Measurements from ENCODE around the gene S100A7A. TPM values are rescaled to one million over a fixed set of nuclear protein-coding genes. Genes with fewer than 3 reads are reported as not detected.
"Not testable (repeated sequence)": the region's sequence is repeated elsewhere in the genome, so short reads cannot be mapped to it uniquely, and the experiment has no call there.

The S100A7A gene
- total RNA-seq, 1 experiment from 2014 or later: not detected

DNA sequence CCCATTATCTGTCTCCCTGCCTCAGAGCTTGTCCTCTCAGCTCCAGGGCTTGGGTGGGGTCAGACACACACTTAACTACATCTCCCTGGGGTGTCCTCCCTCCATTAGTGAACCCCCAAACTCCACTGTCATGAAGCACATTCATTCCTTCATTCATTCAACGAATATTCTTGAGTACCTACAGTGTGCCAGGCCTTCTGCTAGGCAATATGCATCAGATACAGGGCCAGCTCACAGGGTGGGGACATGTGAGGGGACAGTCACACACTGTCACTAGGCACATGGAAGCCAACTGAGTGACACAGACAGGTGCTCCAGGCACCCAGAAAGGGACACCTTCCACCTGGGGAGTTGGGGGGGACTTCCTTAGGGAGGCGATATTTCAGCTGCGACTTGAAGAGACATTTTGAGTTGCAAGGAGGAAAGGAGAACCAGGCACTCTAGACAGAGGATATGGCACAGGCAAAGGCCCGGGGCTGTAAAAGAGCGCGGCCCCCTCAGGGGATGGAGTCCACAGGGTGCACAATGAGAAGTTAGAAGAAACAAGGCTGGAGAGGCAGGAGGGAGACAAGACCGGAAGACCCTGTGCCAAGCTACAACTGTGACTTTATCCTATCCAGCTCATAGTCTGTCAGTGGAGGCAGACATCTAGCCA, 16.8 kb upstream of the S100A7A start:
- no peak for DNase-seq (ENCODE audit: low read depth in 1 of 2, low spot score in 2 of 2)
- H3K4me1 ChIP-seq (replicated peaks): no peaks in the 10 kb centered on the region
- no peaks in the 10 kb centered on the region for H3K9me3 ChIP-seq (replicated peaks)
- no peak overlapping the region for H3K27ac ChIP-seq
- H3K36me3 ChIP-seq: no peaks in the 10 kb centered on the region
- peaks cover 42% of the 10 kb centered on the region for H3K27me3 ChIP-seq (replicated peaks)
- no peak overlapping the region for H3K4me3 ChIP-seq

DNA sequence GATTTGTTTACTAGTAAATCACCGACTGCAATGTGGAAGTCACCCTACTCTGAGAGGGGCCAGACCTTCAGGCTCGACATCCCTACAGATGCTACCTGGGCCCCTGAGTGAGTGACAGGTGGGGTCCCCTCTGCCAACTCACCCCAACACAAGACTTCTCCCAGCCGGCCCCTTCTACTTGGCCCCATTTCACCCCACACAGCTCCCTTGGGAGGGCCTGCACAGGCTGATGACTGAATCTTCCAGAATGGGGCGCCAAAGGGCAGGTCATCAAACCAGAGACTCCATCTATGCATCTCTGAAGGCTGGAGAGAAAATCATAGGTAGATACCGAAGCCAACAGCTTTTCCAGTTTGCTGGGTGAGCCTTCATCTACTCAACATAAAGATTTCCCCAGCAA, 16.1 kb upstream of the S100A7A start:
- Histone ChIP-seq H3K9me3 (replicated peaks) (no peaks in the 10 kb centered on the region), H3K36me3 (no peaks in the 10 kb centered on the region), H3K27ac (no peak overlapping the region), H3K4me3 (no peak overlapping the region), H3K27me3 (replicated peaks) (peaks cover 42% of the 10 kb centered on the region), H3K4me1 (replicated peaks) (no peaks in the 10 kb centered on the region)
- DNase-seq (ENCODE audit: low read depth in 1 of 2, low spot score in 2 of 2): no peak

DNA sequence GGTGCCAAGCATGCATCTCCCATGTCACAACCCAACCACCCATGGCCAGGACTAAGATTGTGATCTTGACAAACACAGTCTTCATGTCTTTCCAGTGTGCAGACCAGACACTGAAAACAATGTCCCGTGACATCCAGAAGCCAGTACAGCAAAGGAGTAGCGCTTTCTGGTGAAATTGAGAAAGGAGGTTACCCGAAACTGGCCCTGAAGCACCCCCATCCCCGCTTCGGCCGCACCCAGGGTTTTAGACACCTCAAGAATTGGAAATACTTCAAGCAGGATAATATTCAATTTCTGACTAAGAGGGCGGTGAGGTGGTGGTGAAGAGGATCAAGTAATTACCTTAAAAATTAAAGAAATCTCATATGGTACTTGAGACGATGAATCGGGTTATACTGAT, 14.9 kb upstream of the S100A7A start:
- H3K27ac ChIP-seq: no peak overlapping the region
- H3K27me3 ChIP-seq (replicated peaks): peaks cover 34% of the 10 kb centered on the region
- no peaks in the 10 kb centered on the region for H3K4me1 ChIP-seq (replicated peaks)
- no peak overlapping the region for H3K4me3 ChIP-seq
- DNase-seq (ENCODE audit: low read depth in 1 of 2, low spot score in 2 of 2): no peak
- H3K36me3 ChIP-seq: no peaks in the 10 kb centered on the region
- H3K9me3 ChIP-seq (replicated peaks): no peaks in the 10 kb centered on the region

DNA sequence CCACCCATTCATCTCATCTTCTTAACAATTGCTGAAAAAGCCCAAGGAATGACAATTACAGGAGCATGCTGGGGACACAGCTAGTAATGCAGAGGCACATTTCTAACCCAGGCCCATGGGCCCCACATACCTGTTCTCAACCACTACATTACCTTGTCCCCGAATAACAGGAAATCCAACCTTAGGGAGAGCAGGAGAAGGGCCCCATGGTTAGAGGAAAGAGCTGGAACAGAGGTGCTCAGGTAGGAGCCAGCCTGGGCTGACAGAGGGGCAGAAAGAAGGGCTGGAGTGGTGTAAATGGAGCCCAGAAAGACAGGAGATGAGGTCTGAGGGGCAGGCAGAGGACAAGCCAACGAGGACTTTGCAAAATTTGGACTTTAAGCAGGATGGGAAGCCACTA, 14.1 kb upstream of the S100A7A start:
- Histone ChIP-seq H3K27ac (no peak overlapping the region), H3K4me3 (no peak overlapping the region), H3K4me1 (replicated peaks) (no peaks in the 10 kb centered on the region), H3K36me3 (no peaks in the 10 kb centered on the region), H3K9me3 (replicated peaks) (no peaks in the 10 kb centered on the region), H3K27me3 (replicated peaks) (peaks cover 29% of the 10 kb centered on the region)
- DNase-seq (ENCODE audit: low read depth in 1 of 2, low spot score in 2 of 2): no peak

- Histone ChIP-seq H3K4me3 (no peak overlapping the region), H3K9me3 (replicated peaks) (no peaks in the 10 kb centered on the region), H3K4me1 (replicated peaks) (no peaks in the 10 kb centered on the region), H3K27me3 (replicated peaks) (peaks cover 25% of the 10 kb centered on the region), H3K27ac (no peak overlapping the region), H3K36me3 (no peaks in the 10 kb centered on the region)
- no peak for DNase-seq (ENCODE audit: low read depth in 1 of 2, low spot score in 2 of 2)
Measured at GRCh38 chr1:153403421-153404085, 12.8 kb upstream of the S100A7A start.

- no peak for DNase-seq (ENCODE audit: low read depth in 1 of 2, low spot score in 2 of 2)
- H3K4me1 ChIP-seq (replicated peaks): no peaks in the 10 kb centered on the region
- H3K4me3 ChIP-seq: no peak overlapping the region
- H3K27me3 ChIP-seq (replicated peaks): peaks cover 23% of the 10 kb centered on the region
- H3K27ac ChIP-seq: no peak overlapping the region
- no peaks in the 10 kb centered on the region for H3K36me3 ChIP-seq
- no peaks in the 10 kb centered on the region for H3K9me3 ChIP-seq (replicated peaks)
Measured at GRCh38 chr1:153404086-153404635, 12.2 kb upstream of the S100A7A start.

- H3K4me1 ChIP-seq (replicated peaks): no peaks in the 10 kb centered on the region
- DNase-seq (ENCODE audit: low read depth in 1 of 2, low spot score in 2 of 2): no peak
- no peak overlapping the region for H3K4me3 ChIP-seq
- no peaks in the 10 kb centered on the region for H3K9me3 ChIP-seq (replicated peaks)
- H3K36me3 ChIP-seq: no peaks in the 10 kb centered on the region
- H3K27me3 ChIP-seq (replicated peaks): peaks cover 20% of the 10 kb centered on the region
- no peak overlapping the region for H3K27ac ChIP-seq
Measured at GRCh38 chr1:153404768-153405167, 11.6 kb upstream of the S100A7A start.

GRCh38 chr1:153405825-153406599, 10.3 kb upstream of the S100A7A start:
- H3K27ac ChIP-seq; H3K4me1 ChIP-seq (replicated peaks); DNase-seq (ENCODE audit: low read depth in 1 of 2, low spot score in 2 of 2); H3K4me3 ChIP-seq; H3K9me3 ChIP-seq (replicated peaks); H3K27me3 ChIP-seq (replicated peaks); H3K36me3 ChIP-seq: not testable (repeated sequence)

DNA sequence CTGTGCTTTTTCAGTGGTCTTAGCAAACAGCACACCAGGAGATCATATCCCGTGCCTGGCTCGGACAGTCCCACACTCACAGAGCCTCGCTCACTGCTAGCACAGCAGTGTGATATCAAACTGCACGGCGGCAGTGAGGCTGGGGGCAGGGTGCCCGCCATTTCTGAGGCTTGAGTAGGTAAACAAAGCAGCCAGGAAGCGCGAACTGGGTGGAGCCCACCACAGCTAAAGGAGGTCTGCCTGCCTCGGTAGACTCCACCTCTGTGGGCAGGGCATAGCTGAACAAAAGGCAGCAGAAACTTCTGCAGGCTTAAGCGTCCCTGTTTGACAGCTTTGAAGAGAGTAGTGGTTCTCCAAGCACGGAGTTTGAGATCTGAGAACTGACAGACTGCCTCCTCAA, 9.0 kb upstream of the S100A7A start:
- not testable (repeated sequence) for H3K36me3 ChIP-seq; H3K27ac ChIP-seq; DNase-seq (ENCODE audit: low read depth in 1 of 2, low spot score in 2 of 2); H3K9me3 ChIP-seq (replicated peaks); H3K4me1 ChIP-seq (replicated peaks); H3K4me3 ChIP-seq; H3K27me3 ChIP-seq (replicated peaks)

GRCh38 chr1:153413961-153414360, 2.4 kb upstream of the S100A7A start:
- DNase-seq (ENCODE audit: low read depth in 1 of 2, low spot score in 2 of 2); H3K4me3 ChIP-seq; H3K36me3 ChIP-seq; H3K4me1 ChIP-seq (replicated peaks); H3K27ac ChIP-seq; H3K27me3 ChIP-seq (replicated peaks); H3K9me3 ChIP-seq (replicated peaks): not testable (repeated sequence)

GRCh38 chr1:153417136-153417888, 992 bp downstream of the S100A7A start:
- Histone ChIP-seq H3K27ac (no peak overlapping the region), H3K4me3 (no peak overlapping the region), H3K36me3 (no peaks in the 10 kb centered on the region), H3K4me1 (replicated peaks) (no peaks in the 10 kb centered on the region), H3K9me3 (replicated peaks) (no peaks in the 10 kb centered on the region), H3K27me3 (replicated peaks) (no peaks in the 10 kb centered on the region)
- peak in 1 of 2 experiments; percentile 9 for DNase-seq (ENCODE audit: low read depth in 1 of 2, low spot score in 2 of 2)

DNA sequence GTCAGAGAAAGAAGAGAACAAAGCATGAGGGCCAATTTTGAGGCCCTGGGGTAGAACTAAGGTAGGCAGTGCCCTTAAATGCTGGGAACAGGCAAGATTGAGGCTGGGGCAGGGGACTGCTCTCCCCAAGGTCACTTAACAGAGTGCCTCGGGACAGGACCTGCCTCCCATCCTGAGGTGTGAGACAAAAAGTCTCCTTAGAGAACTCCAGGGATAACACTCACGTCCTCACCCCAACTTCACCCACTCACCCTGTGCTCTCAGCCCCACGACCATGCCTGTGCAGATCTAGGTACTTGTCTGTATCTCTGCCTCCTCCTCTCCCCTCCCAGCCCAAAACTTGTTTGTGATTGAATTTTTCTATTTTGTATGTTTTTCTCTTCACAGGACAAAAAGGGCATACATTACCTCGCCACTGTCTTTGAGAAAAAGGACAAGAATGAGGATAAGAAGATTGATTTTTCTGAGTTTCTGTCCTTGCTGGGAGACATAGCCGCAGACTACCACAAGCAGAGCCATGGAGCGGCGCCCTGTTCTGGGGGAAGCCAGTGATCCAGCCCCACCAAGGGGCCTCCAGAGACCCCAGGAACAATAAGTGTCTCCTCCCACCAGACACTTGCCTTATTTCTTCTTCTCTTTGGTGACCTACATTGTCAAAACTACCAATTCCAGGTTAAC, 2.6 kb downstream of the S100A7A start:
- H3K4me1 ChIP-seq (replicated peaks); H3K9me3 ChIP-seq (replicated peaks); H3K27me3 ChIP-seq (replicated peaks); H3K27ac ChIP-seq; H3K4me3 ChIP-seq; H3K36me3 ChIP-seq: not testable (repeated sequence)
- DNase-seq (ENCODE audit: low read depth in 1 of 2, low spot score in 2 of 2): peak in 1 of 2 experiments; percentile 16

- H3K4me3 ChIP-seq; H3K27ac ChIP-seq; H3K27me3 ChIP-seq (replicated peaks); H3K36me3 ChIP-seq; H3K4me1 ChIP-seq (replicated peaks); H3K9me3 ChIP-seq (replicated peaks): not testable (repeated sequence)
- DNase-seq (ENCODE audit: low read depth in 1 of 2, low spot score in 2 of 2): peak in 1 of 2 experiments; percentile 11
Measured at GRCh38 chr1:153419436-153419793, 3.1 kb downstream of the S100A7A start.

All from SJSA1 (cell line).